NCI-H187 treated with DMSO at 0.1 percent for 48 hours (cell line): ENCODE results near the gene TRIP13.

Experiments
- DNase-seq: peaks from one replicate; lab custom pipeline; 2025; lab: John Stamatoyannopoulos, UW

The TRIP13 gene

DNA sequence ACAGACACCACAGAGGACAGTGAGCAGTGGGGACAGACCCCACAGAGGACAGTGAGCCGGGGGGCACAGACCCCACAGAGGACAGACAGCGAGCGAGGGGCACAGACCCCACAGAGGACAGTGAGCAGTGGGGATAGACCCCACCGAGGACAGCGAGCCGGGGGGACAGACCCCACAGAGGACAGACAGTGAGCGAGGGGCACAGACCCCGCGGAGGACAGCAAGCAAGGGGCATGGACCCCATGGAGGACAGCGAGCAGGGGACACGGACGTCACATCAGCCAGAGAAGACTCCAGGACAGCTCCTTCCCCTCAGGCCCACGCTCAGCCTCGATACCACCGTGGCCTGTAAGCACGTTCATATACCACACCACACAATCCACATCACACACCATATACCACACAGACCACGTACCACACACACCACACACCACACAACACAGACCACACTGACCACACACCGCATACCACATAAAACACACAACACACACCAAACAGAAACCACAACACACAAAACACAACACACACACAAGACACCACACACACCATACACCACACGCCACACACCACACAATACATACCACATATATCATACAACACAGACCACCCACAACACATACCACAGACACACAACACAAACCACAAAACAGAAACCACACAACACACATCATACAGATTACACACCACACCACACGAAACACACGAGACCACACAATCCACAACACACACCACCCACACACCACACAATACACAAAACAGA lies 36.7 kb upstream of the TRIP13 start:
- no peak for DNase-seq

GRCh38 chr5:856531-857425 lies 35.9 kb upstream of the TRIP13 start:
- DNase-seq, result no peak

DNA sequence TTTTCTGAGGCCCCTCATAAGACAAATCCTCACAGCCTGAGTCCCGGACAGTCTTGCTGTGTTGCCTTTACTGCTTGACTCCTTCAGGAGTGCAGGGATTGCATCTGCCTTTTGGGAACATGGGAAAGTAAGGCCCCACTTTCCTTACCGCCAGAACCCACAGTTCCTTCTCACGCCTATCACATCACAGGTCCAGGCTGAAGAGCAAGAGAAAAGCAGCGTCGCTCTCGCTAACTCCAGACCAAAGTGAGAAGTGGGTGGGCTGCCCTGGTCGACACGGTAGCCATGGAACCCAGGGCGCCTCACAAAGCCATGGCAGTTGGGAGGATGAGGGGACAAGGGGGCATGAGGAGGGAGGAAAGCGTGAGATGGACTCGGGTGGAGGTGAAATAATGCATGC lies 34.0 kb upstream of the TRIP13 start:
- DNase-seq, result no peak

- no peak for DNase-seq
Measured at GRCh38 chr5:859391-859790, 33.3 kb upstream of the TRIP13 start.

DNA sequence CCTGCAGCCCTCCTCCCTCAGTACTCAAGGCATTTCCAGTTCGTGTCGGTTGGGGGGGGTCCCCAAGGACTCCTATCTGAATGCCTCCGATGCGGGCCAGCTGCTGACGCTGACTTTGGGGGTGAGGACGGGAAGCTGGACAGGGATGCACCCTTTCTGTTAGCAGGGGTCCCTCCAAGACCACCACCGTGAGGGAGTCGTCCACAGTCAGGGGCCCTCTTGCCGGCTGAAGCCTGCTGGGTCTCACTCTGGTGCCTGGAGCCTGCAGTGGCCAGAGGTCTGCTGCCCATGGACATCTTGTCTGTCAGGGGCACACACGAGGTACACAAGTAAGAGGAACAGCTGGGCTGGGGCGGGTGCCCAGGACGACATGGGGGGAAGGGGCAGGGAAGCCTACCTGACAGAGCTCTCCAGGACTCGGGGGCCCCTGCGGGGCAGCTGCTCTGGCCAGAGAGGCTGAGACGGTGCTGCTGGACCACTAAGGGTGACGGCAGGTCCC lies 32.8 kb upstream of the TRIP13 start:
- DNase-seq, result no peak

GRCh38 chr5:860506-861150 lies 32.1 kb upstream of the TRIP13 start:
- DNase-seq, result no peak

- DNase-seq, result no peak
Measured at GRCh38 chr5:861442-862366, 31.0 kb upstream of the TRIP13 start.

GRCh38 chr5:862367-863243 lies 30.1 kb upstream of the TRIP13 start:
- DNase-seq, result peak; percentile 70

DNA sequence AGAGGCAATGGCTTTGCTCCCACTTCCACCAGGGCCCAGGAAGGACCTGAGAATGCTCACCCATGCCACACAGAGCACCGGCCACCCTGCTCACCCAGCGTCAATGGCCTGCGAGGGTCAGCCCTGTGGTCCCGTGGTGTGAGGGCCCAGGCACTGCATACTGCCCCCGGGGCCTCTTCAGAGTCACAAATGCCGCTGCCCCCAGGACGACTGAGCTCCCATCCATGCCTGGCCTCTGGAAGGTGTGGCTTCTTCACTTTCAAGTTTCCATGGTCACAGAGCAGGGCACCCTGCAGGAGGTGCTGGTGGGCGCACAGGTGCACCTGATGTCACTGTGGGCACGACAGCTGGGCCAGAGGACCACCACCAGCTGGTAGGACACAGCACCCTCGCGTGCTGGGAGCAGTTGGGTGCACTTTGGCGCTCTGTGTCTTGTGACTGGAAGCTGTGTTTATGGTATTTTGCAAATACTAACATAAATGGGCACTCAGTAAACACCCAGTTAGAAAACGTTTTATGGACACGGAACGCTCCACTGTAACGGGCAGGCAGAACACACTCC lies 29.4 kb upstream of the TRIP13 start:
- no peak for DNase-seq

- no peak for DNase-seq
Measured at GRCh38 chr5:864492-865167, 28.1 kb upstream of the TRIP13 start.

- DNase-seq, result no peak
Measured at GRCh38 chr5:865168-865521, 27.5 kb upstream of the TRIP13 start.

- no peak for DNase-seq
Measured at GRCh38 chr5:865771-866170, 26.9 kb upstream of the TRIP13 start.

DNA sequence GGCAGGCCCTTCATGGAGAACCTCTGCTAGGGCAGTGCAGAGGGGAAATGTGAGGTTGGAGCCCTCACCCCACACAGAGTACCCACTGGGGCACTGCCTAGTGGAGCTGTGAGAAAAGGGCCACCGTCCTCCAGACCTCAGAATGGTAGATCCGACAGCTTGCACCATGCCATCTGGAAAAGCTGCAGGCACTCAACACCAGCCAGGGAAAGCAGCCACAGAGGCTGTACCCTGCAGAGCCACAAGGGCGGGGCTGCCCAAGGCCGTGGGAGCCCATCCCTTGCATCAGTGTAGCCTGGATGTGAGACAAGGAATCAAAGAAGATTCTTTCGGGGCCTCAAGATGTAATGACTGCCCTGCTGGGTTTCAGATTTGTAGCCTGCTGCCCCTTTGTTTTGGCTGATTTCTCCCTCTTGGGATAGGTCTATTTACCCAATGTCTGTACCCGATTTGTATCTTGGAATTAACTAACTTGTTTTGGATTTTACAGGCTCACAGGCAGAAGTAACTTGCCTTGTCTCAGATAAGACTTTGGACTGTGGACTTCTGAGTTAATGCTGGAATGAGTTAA lies 25.3 kb upstream of the TRIP13 start:
- DNase-seq, result no peak

DNA sequence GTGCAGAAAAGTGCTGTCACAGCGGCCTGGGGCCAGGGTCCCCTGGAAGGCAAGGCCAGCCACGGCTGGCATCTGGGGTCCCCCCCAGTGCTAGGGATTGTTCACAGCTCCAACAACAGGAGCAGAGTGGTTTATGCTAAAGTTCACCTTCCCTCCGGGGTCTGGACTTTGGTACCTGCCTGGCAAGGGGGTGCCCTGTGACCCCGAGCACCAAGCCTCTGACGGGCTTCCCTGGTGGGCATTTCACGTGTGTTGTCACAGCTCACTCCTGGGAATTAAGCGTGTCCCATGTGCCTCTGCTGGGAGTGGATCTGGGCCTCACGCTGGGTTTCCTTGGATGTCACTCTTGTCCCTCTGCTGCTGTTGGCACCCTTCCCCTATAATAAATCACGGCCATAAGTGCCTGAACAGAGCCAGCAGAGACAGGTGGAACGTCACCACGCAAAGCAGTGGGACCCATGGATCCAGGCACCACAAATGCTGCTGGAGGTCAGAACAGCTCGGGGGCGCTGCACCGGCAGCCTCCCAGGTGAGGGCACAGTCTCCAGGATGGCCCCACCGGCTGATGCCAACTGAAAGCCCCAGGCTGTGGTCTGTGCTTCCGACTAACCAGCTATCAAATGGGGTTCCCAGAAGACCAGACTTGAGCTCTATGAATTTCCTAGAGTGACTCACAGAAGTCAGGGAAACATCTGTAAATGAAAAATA lies 24.1 kb upstream of the TRIP13 start:
- no peak for DNase-seq

DNA sequence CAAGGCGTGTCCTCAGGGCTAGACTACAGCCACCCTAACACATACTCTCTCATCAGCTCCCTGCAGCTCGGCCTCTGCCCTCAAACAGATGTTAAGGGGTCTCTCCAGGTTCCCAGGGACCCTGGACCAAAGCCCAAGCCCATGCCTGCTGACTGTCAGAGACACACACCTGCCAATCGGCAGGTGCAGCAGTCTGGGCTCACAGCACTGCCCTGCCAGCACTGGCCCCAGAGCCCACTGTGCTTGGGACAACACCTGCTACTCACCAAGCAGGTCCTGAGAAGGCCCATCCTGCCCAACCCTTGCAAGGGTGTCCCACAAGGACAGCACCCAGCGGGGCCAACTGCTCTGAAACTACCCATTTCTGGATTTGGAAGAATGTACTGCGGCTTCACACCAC lies 21.7 kb upstream of the TRIP13 start:
- DNase-seq, result no peak

DNA sequence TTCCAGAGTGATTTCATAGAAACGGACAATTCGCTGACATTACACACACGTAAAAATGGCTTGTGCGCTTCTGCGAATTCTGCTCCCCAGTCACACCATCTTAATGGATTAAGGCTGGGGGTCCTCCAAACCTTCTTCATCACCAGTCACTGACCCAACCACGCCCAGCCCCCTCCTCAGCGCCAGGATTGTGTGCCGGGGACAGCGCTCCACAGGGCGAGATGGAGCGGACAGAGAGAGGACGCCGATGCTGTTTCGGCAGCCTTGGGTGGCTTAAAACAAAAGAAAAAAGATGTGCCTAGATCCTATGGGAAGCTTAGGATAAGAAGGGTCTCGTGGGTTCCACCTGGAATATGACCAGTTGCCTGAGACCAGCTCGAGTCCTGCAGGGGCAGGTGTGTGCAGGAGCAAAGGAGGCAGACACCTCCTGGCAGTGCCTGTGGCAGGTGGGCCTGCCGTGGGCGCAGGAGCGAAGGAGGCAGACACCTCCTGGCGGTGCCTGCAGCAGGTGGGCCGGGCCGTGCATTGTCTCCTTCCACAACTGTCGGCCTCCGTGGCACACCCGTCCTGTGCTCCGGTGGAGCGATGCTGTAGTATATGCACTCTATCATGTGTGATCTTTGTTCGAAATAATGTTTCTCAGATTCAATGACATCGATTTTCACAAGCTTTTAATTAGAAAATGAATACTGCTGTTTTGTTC lies 20.9 kb upstream of the TRIP13 start:
- DNase-seq, result no peak

DNA sequence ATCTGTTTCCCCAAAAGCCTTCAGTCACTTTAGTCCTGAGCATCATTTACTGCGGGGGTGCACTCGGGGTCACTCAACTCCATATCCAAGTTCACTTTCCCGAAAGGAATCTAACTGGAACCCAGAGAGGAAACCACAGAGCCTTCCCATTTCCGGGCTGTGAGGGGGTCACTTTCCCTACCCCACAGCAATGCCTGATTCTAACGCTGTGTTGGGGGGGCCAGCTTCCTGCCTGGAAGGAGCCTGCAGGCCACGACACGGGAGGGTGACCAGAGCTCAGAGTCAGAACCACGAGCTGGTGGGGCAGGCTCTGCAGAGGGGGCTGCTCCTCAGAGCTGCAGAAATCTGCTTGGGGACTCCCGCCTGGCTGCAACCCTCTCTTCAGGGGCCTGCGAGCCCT lies 20.4 kb upstream of the TRIP13 start:
- no peak for DNase-seq

DNA sequence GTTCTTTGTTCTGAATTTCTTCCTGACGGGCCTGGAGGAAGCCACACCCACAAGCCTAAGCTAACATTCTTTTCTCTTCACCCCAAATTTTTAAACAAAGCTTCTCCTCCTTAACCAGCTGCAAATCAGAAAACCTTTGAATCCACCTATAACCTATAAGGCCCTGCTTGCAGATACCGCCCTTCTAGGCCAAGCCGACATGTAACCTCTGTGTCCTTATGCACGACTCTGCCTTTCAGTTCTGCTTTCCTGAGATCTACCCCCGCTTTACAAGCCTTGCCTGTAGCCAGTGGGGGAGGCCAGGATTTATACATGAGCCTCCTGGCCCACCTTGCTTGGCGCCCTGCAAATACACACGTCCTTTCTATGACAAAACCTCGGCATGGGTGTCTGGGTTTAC lies 19.4 kb upstream of the TRIP13 start:
- DNase-seq, result no peak
